ENCODE results near the gene ZNF579. TPM values are rescaled to one million over a fixed set of nuclear protein-coding genes. Genes with fewer than 3 reads are reported as not detected.

The ZNF579 gene
- total RNA-seq, 4 donors from 2014 or later, result 2.0 to 5.6 (median 2.9) TPM

GRCh38 chr19:55619286-55619685 lies 38.6 kb upstream of the ZNF579 start:
- H3K36me3 ChIP-seq, result peaks cover 0 to 22% (median 10%) of the 10 kb centered on the region in 4 donors
- intact Hi-C loops (cut with DNase I; ENCODE audit: low total_unique reads), result loop anchor here (10.0 kb wide), 1 partner anchor 104 kb away; no protein-coding TSS in a partner anchor
- H3K27me3 ChIP-seq, result no peaks in the 10 kb centered on the region
- peaks cover 0 to 8% (median 3%) of the 10 kb centered on the region in 4 donors for H3K4me1 ChIP-seq
- H3K27ac ChIP-seq, result no peak overlapping the region
- DNase-seq, result no peak
- TF ChIP-seq POLR2AphosphoS5 (IDR thresholded peaks at IDR 0.05) (no peak), POLR2A (IDR thresholded peaks at IDR 0.05) (no peak), EP300 (IDR thresholded peaks at IDR 0.05; ENCODE audit: low read depth) (no peak), CTCF (IDR thresholded peaks at IDR 0.05) (no peak)
- H3K9me3 ChIP-seq, result no peaks in the 10 kb centered on the region
- WGBS, 2 donors (ENCODE audit: low coverage in 1 of 2), result 67 to 83% methylated on average over 1 to 3 of the region's 3 CpGs
- in situ Hi-C loops (cut with MboI; ENCODE audit: low pct_ligation_motif_present in 1 of 4, low pct_unique_long_range_greater_than_20kb in 1 of 4, low sequenced_read_pairs in 3 of 4), result no loop called here
- H3K4me3 ChIP-seq, result no peak overlapping the region

- no peak for DNase-seq
- Histone ChIP-seq H3K27me3 (no peaks in the 10 kb centered on the region), H3K36me3 (peaks cover 0 to 22% (median 10%) of the 10 kb centered on the region in 4 donors), H3K4me1 (peaks cover 0 to 2% (median 0%) of the 10 kb centered on the region in 4 donors), H3K27ac (no peak overlapping the region), H3K4me3 (no peak overlapping the region), H3K9me3 (no peaks in the 10 kb centered on the region)
- TF ChIP-seq EP300 (IDR thresholded peaks at IDR 0.05; ENCODE audit: low read depth) (no peak), POLR2AphosphoS5 (IDR thresholded peaks at IDR 0.05) (no peak), CTCF (IDR thresholded peaks at IDR 0.05) (no peak), POLR2A (IDR thresholded peaks at IDR 0.05) (no peak)
- intact Hi-C loops (cut with DNase I; ENCODE audit: low total_unique reads), result loop anchor here (10.0 kb wide), 1 partner anchor 104 kb away; no protein-coding TSS in a partner anchor
- in situ Hi-C loops (cut with MboI; ENCODE audit: low pct_ligation_motif_present in 1 of 4, low pct_unique_long_range_greater_than_20kb in 1 of 4, low sequenced_read_pairs in 3 of 4), result no loop called here
- WGBS, 2 donors (ENCODE audit: low coverage in 1 of 2), result 71 to 82% methylated on average over 3 to 7 of the region's 7 CpGs
Measured at GRCh38 chr19:55618426-55618825, 37.8 kb upstream of the ZNF579 start.

GRCh38 chr19:55617426-55617825 lies 36.8 kb upstream of the ZNF579 start:
- H3K27ac ChIP-seq, result no peak overlapping the region
- peaks cover 0 to 22% (median 10%) of the 10 kb centered on the region in 4 donors for H3K36me3 ChIP-seq
- WGBS, 2 donors (ENCODE audit: low coverage in 1 of 2), result 88 to 100% methylated on average over 2 to 8 of the region's 8 CpGs

GRCh38 chr19:55616395-55616875 lies 35.8 kb upstream of the ZNF579 start:
- no peak overlapping the region for H3K4me3 ChIP-seq
- intact Hi-C loops (cut with DNase I; ENCODE audit: low total_unique reads), result loop anchor here (10.0 kb wide), 1 partner anchor 102 kb away; no protein-coding TSS in a partner anchor
- H3K27me3 ChIP-seq, result no peaks in the 10 kb centered on the region
- in situ Hi-C loops (cut with MboI; ENCODE audit: low pct_ligation_motif_present in 1 of 4, low pct_unique_long_range_greater_than_20kb in 1 of 4, low sequenced_read_pairs in 3 of 4), result no loop called here
- no peak overlapping the region for H3K27ac ChIP-seq
- WGBS, 2 donors (ENCODE audit: low coverage in 1 of 2), result 93 to 97% methylated on average over 9 to 31 of the region's 38 CpGs
- no peaks in the 10 kb centered on the region for H3K9me3 ChIP-seq
- no peak for DNase-seq
- H3K4me1 ChIP-seq, result peaks cover 0 to 2% (median 0%) of the 10 kb centered on the region in 4 donors
- peaks cover 0 to 18% (median 8%) of the 10 kb centered on the region in 4 donors for H3K36me3 ChIP-seq
- TF ChIP-seq CTCF (IDR thresholded peaks at IDR 0.05) (no peak), EP300 (IDR thresholded peaks at IDR 0.05; ENCODE audit: low read depth) (no peak), POLR2A (IDR thresholded peaks at IDR 0.05) (no peak), POLR2AphosphoS5 (IDR thresholded peaks at IDR 0.05) (no peak)

More at GRCh38 chr19:55617426-55617825, 36.8 kb upstream of the ZNF579 start:
- intact Hi-C loops (cut with DNase I; ENCODE audit: low total_unique reads), result loop anchor here (10.0 kb wide), 1 partner anchor 103 kb away; no protein-coding TSS in a partner anchor
- in situ Hi-C loops (cut with MboI; ENCODE audit: low pct_ligation_motif_present in 1 of 4, low pct_unique_long_range_greater_than_20kb in 1 of 4, low sequenced_read_pairs in 3 of 4), result no loop called here
- DNase-seq, result no peak
- no peak overlapping the region for H3K4me3 ChIP-seq
- no peak for TF ChIP-seq POLR2A (IDR thresholded peaks at IDR 0.05)
- TF ChIP-seq EP300 (IDR thresholded peaks at IDR 0.05; ENCODE audit: low read depth), result no peak
- no peak for TF ChIP-seq CTCF (IDR thresholded peaks at IDR 0.05)
- no peak for TF ChIP-seq POLR2AphosphoS5 (IDR thresholded peaks at IDR 0.05)
- H3K27me3 ChIP-seq, result no peaks in the 10 kb centered on the region
- H3K4me1 ChIP-seq, result no peaks in the 10 kb centered on the region
- no peaks in the 10 kb centered on the region for H3K9me3 ChIP-seq

All from transverse colon (tissue), 4 donors.